ENCODE results near the gene FAXDC2. TPM values are rescaled to one million over a fixed set of nuclear protein-coding genes. Genes with fewer than 3 reads are reported as not detected.
"Not testable (repeated sequence)": the region's sequence is repeated elsewhere in the genome, so short reads cannot be mapped to it uniquely, and the experiment has no call there.

The FAXDC2 gene
- total RNA-seq, 1 experiment from 2014 or later, result 0.32 TPM

- peaks cover 7% of the 10 kb centered on the region; the same call in 1 of the 2 replicates for H3K36me3 ChIP-seq
- no peaks in the 10 kb centered on the region for H3K4me1 ChIP-seq (replicated peaks)
- H3K27ac ChIP-seq, result no peak overlapping the region
- no peak for DNase-seq (ENCODE audit: low read depth in 1 of 2, low spot score in 2 of 2)
- no peak overlapping the region for H3K4me3 ChIP-seq
- no peaks in the 10 kb centered on the region for H3K9me3 ChIP-seq (replicated peaks)
- H3K27me3 ChIP-seq (replicated peaks), result no peaks in the 10 kb centered on the region
Measured at GRCh38 chr5:154831451-154831850, 19.0 kb downstream of the FAXDC2 start.

DNA sequence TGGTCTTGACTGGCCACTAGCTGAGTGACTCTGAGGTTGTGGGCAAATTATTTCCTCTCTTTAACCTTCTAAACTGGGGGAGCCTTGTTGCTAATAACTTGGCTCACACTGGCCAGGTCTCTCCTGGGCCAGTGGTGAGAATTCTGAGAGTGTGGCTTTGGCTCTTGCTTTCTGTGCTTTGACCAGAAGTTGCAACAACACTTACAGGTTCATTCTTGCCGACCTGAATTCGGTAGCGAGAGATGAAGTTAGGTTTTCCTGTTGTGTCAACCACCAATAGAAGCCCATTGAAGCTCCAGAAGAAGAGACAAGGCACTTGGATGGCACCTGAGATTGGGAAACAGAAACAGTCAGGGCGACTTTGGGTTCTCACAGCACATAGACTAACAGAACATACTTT is 19.8 kb downstream of the FAXDC2 start:
- Histone ChIP-seq H3K36me3 (peaks cover 7% of the 10 kb centered on the region; the same call in 1 of the 2 replicates), H3K4me1 (replicated peaks) (no peaks in the 10 kb centered on the region)

GRCh38 chr5:154830219-154830595 is 20.2 kb downstream of the FAXDC2 start:
- Histone ChIP-seq H3K9me3 (replicated peaks) (no peaks in the 10 kb centered on the region), H3K27me3 (replicated peaks) (no peaks in the 10 kb centered on the region), H3K4me1 (replicated peaks) (no peaks in the 10 kb centered on the region), H3K36me3 (peaks cover 7% of the 10 kb centered on the region; the same call in 1 of the 2 replicates), H3K4me3 (no peak overlapping the region), H3K27ac (no peak overlapping the region)
- no peak for DNase-seq (ENCODE audit: low read depth in 1 of 2, low spot score in 2 of 2)

More for the DNA sequence above, 19.8 kb downstream of the FAXDC2 start:
- no peak overlapping the region for H3K27ac ChIP-seq
- no peak for DNase-seq (ENCODE audit: low read depth in 1 of 2, low spot score in 2 of 2)
- H3K27me3 ChIP-seq (replicated peaks), result no peaks in the 10 kb centered on the region
- H3K9me3 ChIP-seq (replicated peaks), result no peaks in the 10 kb centered on the region
- H3K4me3 ChIP-seq, result no peak overlapping the region

GRCh38 chr5:154829589-154830218 is 20.7 kb downstream of the FAXDC2 start:
- no peaks in the 10 kb centered on the region for H3K27me3 ChIP-seq (replicated peaks)

DNA sequence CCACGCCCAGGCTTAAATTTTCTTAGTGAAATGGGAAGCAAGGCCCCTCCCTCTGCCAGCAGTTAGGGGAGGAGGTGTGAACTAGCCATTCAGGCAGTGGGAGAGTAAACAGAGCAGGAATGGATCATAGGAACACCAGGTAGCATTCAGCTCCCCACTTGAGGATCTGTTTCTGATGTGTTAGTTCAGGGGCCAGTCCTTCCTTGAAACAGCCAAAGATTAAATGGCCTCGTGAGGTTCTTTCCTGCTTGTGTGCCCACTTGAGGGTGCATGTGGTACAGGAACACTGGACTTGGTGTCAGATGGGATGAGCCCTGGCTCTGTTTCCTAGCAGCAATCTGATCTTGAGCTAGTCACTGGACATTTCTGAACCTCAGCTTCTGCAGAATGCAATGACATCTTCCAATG is 21.2 kb downstream of the FAXDC2 start:
- H3K4me3 ChIP-seq, result no peak overlapping the region
- H3K4me1 ChIP-seq (replicated peaks), result no peaks in the 10 kb centered on the region
- peaks cover 7% of the 10 kb centered on the region; the same call in 1 of the 2 replicates for H3K36me3 ChIP-seq
- H3K27me3 ChIP-seq (replicated peaks), result no peaks in the 10 kb centered on the region
- no peak for DNase-seq (ENCODE audit: low read depth in 1 of 2, low spot score in 2 of 2)
- no peak overlapping the region for H3K27ac ChIP-seq
- no peaks in the 10 kb centered on the region for H3K9me3 ChIP-seq (replicated peaks)

More at GRCh38 chr5:154829589-154830218, 20.7 kb downstream of the FAXDC2 start:
- Histone ChIP-seq H3K36me3 (peaks cover 7% of the 10 kb centered on the region; the same call in 1 of the 2 replicates), H3K4me1 (replicated peaks) (no peaks in the 10 kb centered on the region), H3K9me3 (replicated peaks) (no peaks in the 10 kb centered on the region), H3K27ac (no peak overlapping the region), H3K4me3 (no peak overlapping the region)
- no peak for DNase-seq (ENCODE audit: low read depth in 1 of 2, low spot score in 2 of 2)

DNA sequence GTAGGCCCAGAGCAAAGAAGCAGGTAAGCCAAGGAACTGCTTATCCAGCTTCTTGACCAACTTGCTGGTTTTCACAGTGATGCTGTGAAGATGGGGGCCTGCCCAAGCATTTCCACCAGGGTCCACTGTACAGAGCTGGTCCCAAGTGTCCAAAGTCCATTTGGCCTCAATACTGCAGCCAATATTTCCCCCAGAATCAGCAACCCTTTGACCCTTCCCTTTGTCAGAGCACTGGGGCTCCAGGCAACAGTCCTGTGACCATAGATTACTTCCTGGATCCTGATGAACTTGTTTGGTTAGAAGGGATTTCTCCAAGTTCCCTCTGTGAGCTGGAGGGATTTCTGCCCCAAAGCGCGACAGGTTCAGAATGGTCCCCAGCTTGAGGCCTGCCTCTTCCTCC is 26.3 kb downstream of the FAXDC2 start:
- H3K4me3 ChIP-seq, result no peak overlapping the region
- no peaks in the 10 kb centered on the region for H3K4me1 ChIP-seq (replicated peaks)
- no peaks in the 10 kb centered on the region for H3K9me3 ChIP-seq (replicated peaks)
- no peak for DNase-seq (ENCODE audit: low read depth in 1 of 2, low spot score in 2 of 2)
- no peaks in the 10 kb centered on the region for H3K27me3 ChIP-seq (replicated peaks)
- H3K36me3 ChIP-seq, result peaks cover 22% of the 10 kb centered on the region
- no peak overlapping the region for H3K27ac ChIP-seq

DNA sequence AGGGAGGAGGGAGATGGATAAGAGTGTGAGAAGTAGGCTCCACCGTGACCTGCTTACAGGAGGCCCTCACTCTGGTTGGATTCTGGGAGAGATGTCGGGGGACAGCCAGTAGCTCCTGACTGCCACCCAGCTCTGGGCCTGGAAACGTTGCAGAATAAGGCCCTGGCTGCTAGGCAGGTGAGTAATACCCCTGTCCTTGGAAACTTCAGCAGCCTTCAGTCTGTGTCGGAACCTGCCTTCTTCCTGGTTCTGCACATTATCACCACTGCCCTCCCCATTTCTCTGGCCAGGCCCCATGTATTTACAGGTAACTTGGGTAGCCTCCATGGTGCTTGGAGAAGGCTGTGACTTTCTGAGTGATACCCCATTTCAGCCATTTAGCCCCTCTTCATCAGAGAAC is 26.8 kb downstream of the FAXDC2 start:
- peaks cover 27% of the 10 kb centered on the region for H3K36me3 ChIP-seq

DNA sequence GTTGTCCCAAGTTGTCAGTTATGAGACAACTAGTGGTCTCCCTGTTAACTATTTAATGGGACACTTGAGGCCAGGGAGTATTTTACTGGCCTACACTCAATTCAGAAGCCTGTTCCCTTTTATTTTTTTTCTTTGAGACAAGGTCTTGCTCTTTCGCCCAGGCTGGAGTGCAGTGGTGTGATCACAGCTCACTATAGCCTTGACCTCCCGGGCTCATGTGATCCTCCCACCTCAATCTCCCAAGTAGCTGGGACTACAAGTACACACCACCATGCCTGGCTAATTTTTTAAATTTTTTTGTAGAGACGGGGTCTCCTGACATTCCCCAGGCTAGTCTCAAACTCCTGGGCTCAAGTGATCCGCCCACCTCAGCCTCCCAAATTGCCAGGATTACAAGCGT is 27.5 kb downstream of the FAXDC2 start:
- not testable (repeated sequence) for H3K27ac ChIP-seq; H3K9me3 ChIP-seq (replicated peaks); H3K4me3 ChIP-seq; H3K4me1 ChIP-seq (replicated peaks); H3K27me3 ChIP-seq (replicated peaks); DNase-seq (ENCODE audit: low read depth in 1 of 2, low spot score in 2 of 2)
- peaks cover 34% of the 10 kb centered on the region for H3K36me3 ChIP-seq

More for the DNA sequence above, 26.8 kb downstream of the FAXDC2 start:
- Histone ChIP-seq H3K4me3 (no peak overlapping the region), H3K27ac (no peak overlapping the region), H3K4me1 (replicated peaks) (no peaks in the 10 kb centered on the region), H3K9me3 (replicated peaks) (no peaks in the 10 kb centered on the region), H3K27me3 (replicated peaks) (no peaks in the 10 kb centered on the region)
- no peak for DNase-seq (ENCODE audit: low read depth in 1 of 2, low spot score in 2 of 2)

DNA sequence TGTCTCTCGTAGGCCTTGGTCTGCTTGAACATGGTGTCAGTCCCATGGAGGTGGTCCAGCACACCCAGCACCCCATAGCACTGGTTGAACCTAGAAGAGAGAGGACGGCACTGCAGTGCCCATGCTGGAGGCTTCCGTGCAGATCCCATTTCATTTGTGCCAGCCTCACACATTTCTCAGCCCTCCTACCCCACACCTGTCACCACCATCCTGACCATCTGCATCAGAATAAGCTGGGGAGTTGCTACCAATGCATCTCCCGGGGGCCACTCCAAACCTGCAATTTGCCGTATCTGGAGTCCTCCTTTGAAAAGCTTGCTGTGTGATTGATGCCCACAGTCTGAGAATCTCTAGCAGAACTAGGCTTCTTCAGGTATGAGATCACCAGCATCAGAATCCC is 30.0 kb downstream of the FAXDC2 start:
- H3K4me3 ChIP-seq, result no peak overlapping the region
- H3K27ac ChIP-seq, result no peak overlapping the region
- H3K9me3 ChIP-seq (replicated peaks), result no peaks in the 10 kb centered on the region
- no peaks in the 10 kb centered on the region for H3K27me3 ChIP-seq (replicated peaks)
- DNase-seq (ENCODE audit: low read depth in 1 of 2, low spot score in 2 of 2), result no peak
- H3K4me1 ChIP-seq (replicated peaks), result no peaks in the 10 kb centered on the region
- peaks cover 50% of the 10 kb centered on the region for H3K36me3 ChIP-seq

- Histone ChIP-seq H3K4me3 (no peak overlapping the region), H3K4me1 (replicated peaks) (no peaks in the 10 kb centered on the region), H3K27me3 (replicated peaks) (no peaks in the 10 kb centered on the region), H3K9me3 (replicated peaks) (no peaks in the 10 kb centered on the region), H3K36me3 (peaks cover 57% of the 10 kb centered on the region), H3K27ac (no peak overlapping the region)
- no peak for DNase-seq (ENCODE audit: low read depth in 1 of 2, low spot score in 2 of 2)
Measured at GRCh38 chr5:154819546-154819945, 30.9 kb downstream of the FAXDC2 start.

- Histone ChIP-seq H3K27ac (no peak overlapping the region), H3K4me3 (no peak overlapping the region), H3K36me3 (peaks cover 62% of the 10 kb centered on the region), H3K9me3 (replicated peaks) (no peaks in the 10 kb centered on the region), H3K4me1 (replicated peaks) (no peaks in the 10 kb centered on the region), H3K27me3 (replicated peaks) (no peaks in the 10 kb centered on the region)
- no peak for DNase-seq (ENCODE audit: low read depth in 1 of 2, low spot score in 2 of 2)
Measured at GRCh38 chr5:154818471-154819116, 31.8 kb downstream of the FAXDC2 start.

GRCh38 chr5:154817815-154818214 is 32.6 kb downstream of the FAXDC2 start:
- DNase-seq (ENCODE audit: low read depth in 1 of 2, low spot score in 2 of 2), result no peak
- Histone ChIP-seq H3K4me3 (no peak overlapping the region), H3K9me3 (replicated peaks) (no peaks in the 10 kb centered on the region), H3K27ac (no peak overlapping the region), H3K36me3 (peaks cover 64% of the 10 kb centered on the region), H3K4me1 (replicated peaks) (no peaks in the 10 kb centered on the region), H3K27me3 (replicated peaks) (no peaks in the 10 kb centered on the region)

- H3K27ac ChIP-seq, result no peak overlapping the region
- H3K27me3 ChIP-seq (replicated peaks), result no peaks in the 10 kb centered on the region
- H3K4me1 ChIP-seq (replicated peaks), result no peaks in the 10 kb centered on the region
- no peaks in the 10 kb centered on the region for H3K9me3 ChIP-seq (replicated peaks)
- peaks cover 70% of the 10 kb centered on the region for H3K36me3 ChIP-seq
- DNase-seq (ENCODE audit: low read depth in 1 of 2, low spot score in 2 of 2), result no peak
- H3K4me3 ChIP-seq, result no peak overlapping the region
Measured at GRCh38 chr5:154816891-154817492, 33.4 kb downstream of the FAXDC2 start.

GRCh38 chr5:154815684-154816247 is 34.6 kb downstream of the FAXDC2 start:
- H3K36me3 ChIP-seq, result peaks cover 82% of the 10 kb centered on the region

More at GRCh38 chr5:154815684-154816247, 34.6 kb downstream of the FAXDC2 start:
- DNase-seq (ENCODE audit: low read depth in 1 of 2, low spot score in 2 of 2), result no peak
- H3K4me1 ChIP-seq (replicated peaks), result no peaks in the 10 kb centered on the region
- no peaks in the 10 kb centered on the region for H3K9me3 ChIP-seq (replicated peaks)
- no peak overlapping the region for H3K4me3 ChIP-seq
- no peaks in the 10 kb centered on the region for H3K27me3 ChIP-seq (replicated peaks)
- H3K27ac ChIP-seq, result no peak overlapping the region

Data from SJSA1 (cell line).